Measurements from ENCODE around the gene CBL.
"Not testable (repeated sequence)": the region's sequence is repeated elsewhere in the genome, so short reads cannot be mapped to it uniquely, and the experiment has no call there.

The CBL gene

DNA sequence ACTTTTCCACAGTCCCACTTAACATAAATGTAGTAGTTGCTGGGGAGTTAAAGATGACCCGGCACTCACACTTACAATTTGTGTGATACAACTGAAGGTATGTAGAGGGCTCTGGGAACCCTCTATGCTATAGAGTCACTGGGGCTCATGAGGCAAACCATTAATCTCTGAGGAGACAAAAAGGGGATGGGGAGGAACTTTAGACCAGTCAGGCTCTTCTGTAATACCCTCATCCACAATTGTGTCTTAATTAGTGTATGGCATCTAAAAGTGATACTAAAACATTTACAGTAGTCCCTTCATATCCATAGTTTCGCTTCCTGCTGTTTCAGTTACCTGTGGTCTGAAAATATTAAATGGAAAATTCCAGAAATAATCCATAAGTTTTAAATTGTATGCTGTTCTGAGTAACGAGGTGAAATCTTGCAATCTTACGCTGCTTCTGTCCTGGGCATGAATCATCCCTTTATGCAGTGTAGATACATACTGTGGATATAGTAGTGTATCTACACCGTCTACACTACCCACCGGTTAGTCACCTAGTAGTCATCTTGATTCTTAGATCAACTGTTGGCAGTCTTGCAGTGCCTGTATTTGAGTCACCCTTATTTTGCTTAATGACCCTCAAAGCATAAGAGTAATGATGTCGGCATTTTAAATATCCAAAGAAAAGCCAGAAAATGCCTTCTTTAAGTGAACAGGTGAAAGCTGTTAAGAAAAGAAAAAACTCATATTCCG lies 12.2 kb downstream of the CBL start:
- no peak for DNase-seq (ENCODE audit: low spot score)
- Histone ChIP-seq H3K4me3 (no peak overlapping the region), H3K27ac (no peak overlapping the region)
- TF ChIP-seq, protein P1, sequence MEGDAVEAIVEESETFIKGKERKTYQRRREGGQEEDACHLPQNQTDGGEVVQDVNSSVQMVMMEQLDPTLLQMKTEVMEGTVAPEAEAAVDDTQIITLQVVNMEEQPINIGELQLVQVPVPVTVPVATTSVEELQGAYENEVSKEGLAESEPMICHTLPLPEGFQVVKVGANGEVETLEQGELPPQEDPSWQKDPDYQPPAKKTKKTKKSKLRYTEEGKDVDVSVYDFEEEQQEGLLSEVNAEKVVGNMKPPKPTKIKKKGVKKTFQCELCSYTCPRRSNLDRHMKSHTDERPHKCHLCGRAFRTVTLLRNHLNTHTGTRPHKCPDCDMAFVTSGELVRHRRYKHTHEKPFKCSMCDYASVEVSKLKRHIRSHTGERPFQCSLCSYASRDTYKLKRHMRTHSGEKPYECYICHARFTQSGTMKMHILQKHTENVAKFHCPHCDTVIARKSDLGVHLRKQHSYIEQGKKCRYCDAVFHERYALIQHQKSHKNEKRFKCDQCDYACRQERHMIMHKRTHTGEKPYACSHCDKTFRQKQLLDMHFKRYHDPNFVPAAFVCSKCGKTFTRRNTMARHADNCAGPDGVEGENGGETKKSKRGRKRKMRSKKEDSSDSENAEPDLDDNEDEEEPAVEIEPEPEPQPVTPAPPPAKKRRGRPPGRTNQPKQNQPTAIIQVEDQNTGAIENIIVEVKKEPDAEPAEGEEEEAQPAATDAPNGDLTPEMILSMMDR (IDR thresholded peaks at IDR 0.05): no peak

DNA sequence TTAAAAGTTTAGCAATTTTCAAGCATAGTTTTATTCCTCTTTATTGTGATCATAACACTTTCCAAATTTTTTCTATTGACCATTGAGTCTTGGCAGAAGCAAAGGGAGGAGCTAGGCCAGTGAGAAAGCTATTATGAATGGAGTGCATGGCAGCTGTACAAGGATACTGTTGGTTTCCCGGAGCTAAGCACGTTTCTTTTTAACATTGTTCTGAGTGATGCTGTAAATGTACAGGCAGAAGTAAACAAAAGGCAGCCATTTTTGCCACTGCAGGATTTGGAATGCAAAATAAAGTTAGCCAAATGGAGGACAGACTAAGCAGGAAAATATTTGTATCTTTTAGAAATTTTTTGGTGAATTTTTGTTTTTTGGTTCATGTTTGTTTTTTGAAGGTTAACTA lies 16.2 kb downstream of the CBL start:
- Histone ChIP-seq H3K27ac (no peak overlapping the region), H3K4me3 (no peak overlapping the region)
- no peak for DNase-seq (ENCODE audit: low spot score)
- TF ChIP-seq, protein P1 (IDR thresholded peaks at IDR 0.05): no peak

DNA sequence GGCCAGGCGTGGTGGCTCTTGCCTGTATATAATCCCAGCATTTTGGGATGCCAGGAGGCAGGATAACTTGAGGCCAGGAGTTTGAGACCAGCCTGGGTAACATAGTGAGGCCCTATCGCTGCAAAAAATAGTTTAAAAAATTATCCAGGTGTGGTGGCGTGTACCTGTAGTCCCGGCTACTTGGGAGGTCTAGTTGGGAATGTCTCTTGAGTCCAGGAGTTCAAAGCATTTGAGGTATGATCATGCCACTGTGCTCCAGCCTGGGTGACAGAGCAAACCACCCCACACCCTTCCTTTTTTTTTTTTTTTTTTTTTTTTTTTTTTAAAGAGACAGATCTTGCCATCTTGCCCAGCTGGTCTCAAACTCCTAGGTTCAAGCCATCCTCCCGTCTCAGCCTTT lies 16.8 kb downstream of the CBL start:
- Histone ChIP-seq H3K4me3 (no peak overlapping the region), H3K27ac (no peak overlapping the region)
- no peak for DNase-seq (ENCODE audit: low spot score)
- TF ChIP-seq, protein P1 (IDR thresholded peaks at IDR 0.05): no peak

DNA sequence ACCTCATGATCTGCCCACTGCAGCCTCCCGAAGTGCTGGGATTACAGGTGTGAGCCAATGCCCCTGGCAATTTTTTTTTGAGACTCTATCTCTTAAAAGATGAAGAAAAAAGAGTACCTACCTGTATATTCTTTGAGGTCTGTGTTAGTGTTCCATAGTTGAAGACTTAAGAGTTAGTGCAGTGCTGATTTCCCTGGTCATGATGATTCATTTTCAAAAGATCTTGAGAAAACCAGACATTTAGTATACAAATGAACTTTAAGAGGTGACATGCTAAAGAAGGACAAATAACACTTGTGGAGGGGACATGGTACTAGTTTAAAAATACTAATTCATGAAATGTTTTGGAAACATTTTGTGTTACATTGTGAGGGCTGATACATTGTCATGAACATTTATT lies 17.7 kb downstream of the CBL start:
- DNase-seq (ENCODE audit: low spot score): no peak
- TF ChIP-seq, protein P1 (IDR thresholded peaks at IDR 0.05): no peak
- no peak overlapping the region for H3K27ac ChIP-seq

DNA sequence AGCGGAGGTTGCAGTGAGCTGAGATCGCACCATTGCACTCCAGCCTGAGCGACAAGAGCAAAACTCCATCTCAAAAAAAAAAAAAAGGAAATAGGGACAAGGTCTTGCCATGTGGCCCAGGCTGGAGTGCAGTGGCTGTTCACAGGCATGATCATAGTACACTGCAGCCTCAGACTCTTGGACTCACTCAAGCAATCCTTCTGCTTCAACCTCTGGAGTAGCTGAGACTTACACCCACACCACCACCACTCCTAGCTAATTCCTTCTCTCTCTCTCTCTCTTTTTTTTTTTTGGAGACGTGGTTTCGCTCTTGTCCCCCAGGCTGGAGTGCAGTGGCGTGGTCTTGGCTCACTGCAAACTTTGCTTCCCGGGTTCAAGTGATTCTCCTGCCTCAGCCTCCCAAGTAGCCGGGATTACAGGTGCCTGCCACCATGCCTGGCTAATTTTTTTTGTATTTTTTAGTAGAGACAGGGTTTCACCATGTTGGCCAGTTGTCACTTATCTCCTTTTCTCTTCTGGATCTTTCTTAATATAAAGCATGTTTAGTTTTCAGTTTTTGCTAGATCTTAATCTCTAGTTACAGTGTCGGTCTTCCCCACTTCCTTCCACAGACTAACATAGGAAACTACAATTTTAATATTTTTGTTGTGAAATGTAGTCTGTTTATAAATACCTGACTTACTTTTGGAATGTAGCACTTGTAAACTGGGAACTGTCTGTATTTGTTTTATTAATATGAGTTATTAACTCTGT lies 22.6 kb downstream of the CBL start:
- not testable (repeated sequence) for H3K27ac ChIP-seq; DNase-seq (ENCODE audit: low spot score); H3K4me3 ChIP-seq

More for the DNA sequence above, 17.7 kb downstream of the CBL start:
- no peak overlapping the region for H3K4me3 ChIP-seq

DNA sequence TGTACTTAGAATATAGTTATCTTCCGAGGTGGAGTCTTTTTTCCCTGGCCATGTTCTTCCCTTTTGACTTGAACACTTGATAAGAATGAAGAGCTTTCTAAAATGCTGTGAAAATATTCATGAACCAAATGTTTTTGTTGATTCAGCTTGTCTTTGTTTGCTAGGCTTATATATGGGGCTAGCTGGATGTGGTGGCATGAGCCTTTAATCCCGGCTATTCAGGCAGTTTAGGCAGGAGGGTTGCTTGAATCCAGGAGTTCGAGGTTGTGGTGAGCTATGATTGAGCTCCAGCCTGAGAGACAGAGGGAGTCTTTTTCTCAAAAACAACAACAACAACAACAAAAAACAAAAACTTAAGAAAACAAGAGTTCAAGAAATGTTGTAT lies 23.1 kb downstream of the CBL start:
- no peak overlapping the region for H3K4me3 ChIP-seq
- TF ChIP-seq, protein P1 (IDR thresholded peaks at IDR 0.05): no peak
- no peak for DNase-seq (ENCODE audit: low spot score)
- H3K27ac ChIP-seq: no peak overlapping the region

GRCh38 chr11:119229741-119230140 lies 23.6 kb downstream of the CBL start:
- H3K4me3 ChIP-seq: no peak overlapping the region
- DNase-seq (ENCODE audit: low spot score): no peak
- no peak overlapping the region for H3K27ac ChIP-seq
- TF ChIP-seq, protein P1 (IDR thresholded peaks at IDR 0.05): no peak

Data from coronary artery (tissue), 2 donors.